ELR (cell line): Measurements from ENCODE around the gene PRSS33.

Source experiments
- DNase-seq: peaks from one replicate; pipeline ENCODE4 v3.0.0-alpha.2; 2015; ENCODE audit warnings: low read depth

PRSS33 gene

GRCh38 chr16:2763173-2763572, 24.2 kb downstream of the PRSS33 start:
- DNase-seq: no peak

- no peak for DNase-seq
Observed at GRCh38 chr16:2762711-2763110, 24.6 kb downstream of the PRSS33 start.

GRCh38 chr16:2761886-2762583, 25.3 kb downstream of the PRSS33 start:
- no peak for DNase-seq

- DNase-seq: no peak
Observed at GRCh38 chr16:2761472-2761871, 25.9 kb downstream of the PRSS33 start.

- DNase-seq: no peak
Observed at GRCh38 chr16:2757344-2757743, 30.0 kb downstream of the PRSS33 start.

- DNase-seq: no peak
Observed at GRCh38 chr16:2756288-2757015, 30.9 kb downstream of the PRSS33 start.

GRCh38 chr16:2755158-2755557, 32.2 kb downstream of the PRSS33 start:
- DNase-seq: no peak

GRCh38 chr16:2753733-2754020, 33.7 kb downstream of the PRSS33 start:
- DNase-seq: peak; percentile 35

GRCh38 chr16:2752850-2753732, 34.3 kb downstream of the PRSS33 start:
- peak; percentile 79 for DNase-seq

- peak; percentile 94 for DNase-seq
Observed at GRCh38 chr16:2752035-2752849, 35.1 kb downstream of the PRSS33 start, which contains the start of gene SRRM2. SRRM2 (plus strand) TSS chr16:2752638; CDS start chr16:2756365, 3,727 bp downstream.

GRCh38 chr16:2751577-2752034, 35.8 kb downstream of the PRSS33 start:
- peak; percentile 23 for DNase-seq

GRCh38 chr16:2749936-2750335, 37.4 kb downstream of the PRSS33 start:
- DNase-seq: no peak

GRCh38 chr16:2749476-2749875, 37.9 kb downstream of the PRSS33 start:
- DNase-seq: no peak

GRCh38 chr16:2748757-2749455, 38.5 kb downstream of the PRSS33 start:
- DNase-seq: no peak

- DNase-seq: no peak
Observed at GRCh38 chr16:2745961-2746360, 41.4 kb downstream of the PRSS33 start.

GRCh38 chr16:2745116-2745890, 42.1 kb downstream of the PRSS33 start:
- DNase-seq: no peak

- no peak for DNase-seq
Observed at GRCh38 chr16:2744711-2745110, 42.6 kb downstream of the PRSS33 start.

GRCh38 chr16:2743007-2743810, 44.2 kb downstream of the PRSS33 start:
- no peak for DNase-seq

GRCh38 chr16:2742323-2743006, 44.9 kb downstream of the PRSS33 start:
- no peak for DNase-seq
